NCI-H460 (cell line): Measurements from ENCODE around the gene GEN1. TPM values are rescaled to one million over a fixed set of nuclear protein-coding genes. Genes with fewer than 3 reads are reported as not detected.

Source experiments
- DNase-seq: peaks from one replicate; pipeline ENCODE4 v3.0.0-alpha.2; 2016; ENCODE audit warnings: low read depth; ENCODE audit errors: extremely low read depth
- polyA plus RNA-seq: library from polyadenylated mRNA; depleted of rRNA; stranded (reverse); fragments of >200 nt; gene quantifications from 2 replicates; pipeline ENCODE4 v1.2.3, GENCODE V29; 2014; cell fraction: nucleus; rRNA removed
- total RNA-seq: library from RNA; depleted of rRNA; stranded (reverse); fragments of >200 nt; shearing (Covaris generic); gene quantifications from 2 replicates; pipeline ENCODE4 v1.2.3, GENCODE V29; 2014; rRNA removed

The GEN1 gene, protein sequence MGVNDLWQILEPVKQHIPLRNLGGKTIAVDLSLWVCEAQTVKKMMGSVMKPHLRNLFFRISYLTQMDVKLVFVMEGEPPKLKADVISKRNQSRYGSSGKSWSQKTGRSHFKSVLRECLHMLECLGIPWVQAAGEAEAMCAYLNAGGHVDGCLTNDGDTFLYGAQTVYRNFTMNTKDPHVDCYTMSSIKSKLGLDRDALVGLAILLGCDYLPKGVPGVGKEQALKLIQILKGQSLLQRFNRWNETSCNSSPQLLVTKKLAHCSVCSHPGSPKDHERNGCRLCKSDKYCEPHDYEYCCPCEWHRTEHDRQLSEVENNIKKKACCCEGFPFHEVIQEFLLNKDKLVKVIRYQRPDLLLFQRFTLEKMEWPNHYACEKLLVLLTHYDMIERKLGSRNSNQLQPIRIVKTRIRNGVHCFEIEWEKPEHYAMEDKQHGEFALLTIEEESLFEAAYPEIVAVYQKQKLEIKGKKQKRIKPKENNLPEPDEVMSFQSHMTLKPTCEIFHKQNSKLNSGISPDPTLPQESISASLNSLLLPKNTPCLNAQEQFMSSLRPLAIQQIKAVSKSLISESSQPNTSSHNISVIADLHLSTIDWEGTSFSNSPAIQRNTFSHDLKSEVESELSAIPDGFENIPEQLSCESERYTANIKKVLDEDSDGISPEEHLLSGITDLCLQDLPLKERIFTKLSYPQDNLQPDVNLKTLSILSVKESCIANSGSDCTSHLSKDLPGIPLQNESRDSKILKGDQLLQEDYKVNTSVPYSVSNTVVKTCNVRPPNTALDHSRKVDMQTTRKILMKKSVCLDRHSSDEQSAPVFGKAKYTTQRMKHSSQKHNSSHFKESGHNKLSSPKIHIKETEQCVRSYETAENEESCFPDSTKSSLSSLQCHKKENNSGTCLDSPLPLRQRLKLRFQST
- 17.5 and 20.1 TPM in 2 replicates for total RNA-seq
- polyA plus RNA-seq: 45.3 and 47.5 TPM in 2 replicates

GRCh38 chr2:17753803-17754663, at the start of gene GEN1, which contains the start of gene SMC6:
Gene GEN1 (plus strand): TSS chr2:17754138. CDS start chr2:17759944, 5,806 bp downstream.
Gene SMC6 (minus strand): TSS chr2:17753810. CDS start chr2:17745946, 7,864 bp downstream.
- DNase-seq: peak; percentile 88

DNA sequence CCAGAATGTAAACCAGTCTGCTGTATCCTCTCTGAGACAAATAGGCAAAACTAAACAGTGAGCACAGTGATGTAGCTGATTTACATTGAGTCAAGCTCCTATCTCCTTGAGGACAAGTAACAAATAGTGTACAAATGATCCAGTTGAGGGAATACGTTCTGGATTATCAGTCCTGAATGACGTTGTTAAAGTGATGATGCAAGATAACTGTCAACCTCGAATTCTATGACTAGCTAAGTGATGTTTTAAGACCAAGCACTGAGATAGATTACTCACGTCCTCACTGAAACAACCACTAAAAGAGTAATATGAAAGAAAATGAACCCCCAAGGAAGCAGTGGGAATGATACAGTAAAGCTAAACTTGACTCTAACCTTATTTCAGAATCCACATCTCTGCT, 47.1 kb upstream of the GEN1 start:
- no peak for DNase-seq

DNA sequence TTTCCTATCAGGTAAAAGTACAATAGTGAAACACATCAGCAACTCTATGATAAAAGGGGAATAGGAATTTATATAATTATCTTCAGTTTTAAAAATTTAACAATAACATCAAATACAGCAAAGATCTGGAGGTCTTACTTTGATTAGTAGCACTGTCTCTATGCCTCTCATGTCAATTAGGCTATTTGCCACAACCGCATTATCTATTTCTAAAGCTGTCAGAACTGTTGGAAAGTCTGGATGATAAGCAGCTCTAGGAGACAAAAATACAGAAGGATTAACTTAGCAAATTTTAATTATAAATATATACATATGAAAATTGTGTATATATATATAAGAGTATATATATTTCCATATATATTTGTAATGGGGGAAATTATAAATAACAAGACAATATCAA, 45.4 kb upstream of the GEN1 start:
- no peak for DNase-seq

DNA sequence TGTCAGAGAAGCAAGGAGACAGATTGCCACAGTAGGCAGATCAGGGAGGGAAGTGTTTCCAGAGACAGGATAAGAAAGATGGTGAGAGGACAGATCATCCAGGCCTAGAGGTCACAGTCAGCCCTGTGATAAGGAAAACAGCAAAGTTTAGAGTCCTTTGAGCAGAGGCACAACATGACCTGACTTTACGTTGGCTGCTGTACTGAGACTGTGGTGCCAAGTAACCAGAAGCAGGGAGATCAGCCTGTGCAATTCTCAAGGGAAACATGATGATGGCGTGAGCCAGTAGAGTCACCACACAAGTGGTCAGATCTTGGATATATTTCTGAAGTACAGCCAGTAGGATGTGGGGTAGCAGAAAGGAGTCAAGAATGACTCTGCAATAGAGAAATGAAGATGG, 44.0 kb upstream of the GEN1 start:
- no peak for DNase-seq

DNA sequence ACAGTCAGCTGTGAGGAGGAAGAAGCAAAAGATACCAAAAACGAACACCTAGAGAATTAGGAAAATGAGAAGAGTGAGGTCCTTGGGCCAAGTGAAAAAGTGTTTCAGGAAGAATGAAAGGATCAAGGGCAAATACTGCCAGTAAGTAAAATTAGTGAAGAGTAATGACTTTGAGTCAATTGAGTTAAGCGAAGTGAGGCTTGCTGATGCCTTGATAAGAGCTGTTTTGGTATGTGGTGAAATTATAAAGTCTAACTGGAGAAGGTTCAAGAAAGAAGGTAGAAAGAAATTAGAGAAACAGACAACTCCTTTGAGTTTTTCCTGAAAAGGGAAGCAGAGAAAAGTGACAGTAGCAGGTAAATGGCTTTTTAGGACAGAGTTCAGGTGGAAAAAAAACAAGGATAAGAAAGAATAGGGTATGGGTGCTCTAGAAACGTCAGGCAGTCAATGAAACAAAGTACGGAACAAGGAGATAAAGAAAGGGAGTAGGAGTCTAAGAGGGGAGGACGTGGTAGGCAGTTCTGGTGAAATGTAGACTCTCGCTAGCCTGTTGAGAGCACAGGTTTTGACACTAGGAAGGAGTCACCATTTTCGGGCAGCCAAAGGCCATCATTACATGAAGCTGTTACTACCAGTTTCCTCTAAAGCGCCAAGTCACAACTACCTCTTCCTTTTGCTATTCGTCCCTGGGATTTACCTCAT, 43.2 kb upstream of the GEN1 start:
- DNase-seq: no peak

DNA sequence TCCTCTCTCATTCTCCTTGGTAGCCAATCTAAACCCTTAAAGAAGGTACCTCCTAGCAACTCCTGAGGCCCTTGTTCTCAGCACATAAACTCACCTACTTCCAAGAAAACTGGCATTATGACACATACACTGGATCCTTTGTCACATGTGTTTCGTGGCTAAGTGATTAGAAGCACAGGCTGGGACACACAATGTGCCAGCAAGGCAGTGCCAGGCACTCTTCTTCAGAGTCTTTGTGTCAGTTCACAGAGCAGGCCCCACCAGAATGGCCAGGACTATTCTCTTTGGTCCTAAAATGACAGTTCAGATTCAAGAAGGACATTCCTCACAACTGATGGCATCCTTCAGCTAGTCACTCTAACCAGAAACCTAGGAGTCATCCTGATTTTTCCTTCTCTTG, 40.6 kb upstream of the GEN1 start:
- DNase-seq: no peak

DNA sequence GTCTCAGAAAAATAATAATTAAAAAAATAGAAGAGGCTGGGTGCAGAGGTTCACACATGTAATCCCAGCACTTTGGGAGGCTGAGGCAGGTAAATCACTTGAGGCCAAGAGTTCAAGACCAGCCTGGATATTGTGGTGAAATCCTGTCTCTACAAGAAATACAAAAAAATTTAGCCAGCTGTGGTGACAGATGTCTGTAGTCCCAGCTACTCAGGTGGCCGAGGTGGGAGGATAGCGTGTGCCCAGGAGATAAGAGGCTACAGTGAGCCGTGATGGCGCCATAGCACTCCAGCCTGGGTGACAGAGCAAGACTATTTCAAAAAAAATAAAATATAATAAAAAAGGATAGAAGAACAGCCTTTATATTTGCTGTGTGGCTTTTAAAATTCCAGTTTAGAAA, 36.3 kb upstream of the GEN1 start:
- DNase-seq: no peak

- no peak for DNase-seq
Measured at GRCh38 chr2:17718689-17719088, 35.2 kb upstream of the GEN1 start.

- peak; percentile 5 for DNase-seq
Measured at GRCh38 chr2:17719562-17720371, 34.2 kb upstream of the GEN1 start.

DNA sequence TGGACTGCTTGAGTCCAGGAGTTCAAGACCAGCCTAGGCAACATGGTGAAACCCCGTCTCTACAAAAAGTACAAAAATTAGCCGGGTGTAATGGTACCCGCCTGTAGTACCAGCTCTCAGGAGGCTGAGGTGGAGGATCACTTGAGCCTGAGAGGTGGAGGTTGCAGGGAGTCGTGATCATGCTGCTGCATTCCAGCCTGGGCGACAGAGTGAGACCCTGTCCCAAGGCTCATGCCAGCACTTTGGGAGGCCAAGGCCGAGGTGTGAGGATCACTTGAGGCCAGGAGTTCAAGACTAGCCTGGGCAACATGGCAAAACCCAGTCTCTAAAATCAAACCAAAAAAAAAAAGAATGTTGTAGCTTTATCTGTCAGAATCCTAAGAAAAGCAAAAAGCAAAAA, 25.7 kb upstream of the GEN1 start:
- no peak for DNase-seq

DNA sequence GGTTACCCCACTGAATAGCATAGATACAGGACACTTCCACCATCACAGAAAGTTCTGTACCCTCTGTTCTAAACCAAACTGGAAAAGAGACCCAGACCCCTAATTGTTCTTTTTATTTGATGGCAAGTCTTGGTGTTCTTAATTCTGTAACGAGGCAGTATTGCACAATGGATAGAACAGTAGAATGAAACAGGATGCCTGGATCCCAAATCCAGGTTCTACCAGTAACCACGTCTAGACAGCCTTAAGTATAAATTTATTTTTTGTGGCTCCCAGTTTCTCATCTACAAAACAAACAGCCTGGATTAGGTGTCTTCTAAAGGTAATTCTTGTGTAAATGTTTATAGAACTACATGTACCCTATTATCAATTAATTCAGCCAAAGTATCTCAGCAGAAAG, 24.1 kb upstream of the GEN1 start:
- no peak for DNase-seq

- no peak for DNase-seq
Measured at GRCh38 chr2:17733599-17733998, 20.3 kb upstream of the GEN1 start.

- no peak for DNase-seq
Measured at GRCh38 chr2:17735864-17736263, 18.1 kb upstream of the GEN1 start.

DNA sequence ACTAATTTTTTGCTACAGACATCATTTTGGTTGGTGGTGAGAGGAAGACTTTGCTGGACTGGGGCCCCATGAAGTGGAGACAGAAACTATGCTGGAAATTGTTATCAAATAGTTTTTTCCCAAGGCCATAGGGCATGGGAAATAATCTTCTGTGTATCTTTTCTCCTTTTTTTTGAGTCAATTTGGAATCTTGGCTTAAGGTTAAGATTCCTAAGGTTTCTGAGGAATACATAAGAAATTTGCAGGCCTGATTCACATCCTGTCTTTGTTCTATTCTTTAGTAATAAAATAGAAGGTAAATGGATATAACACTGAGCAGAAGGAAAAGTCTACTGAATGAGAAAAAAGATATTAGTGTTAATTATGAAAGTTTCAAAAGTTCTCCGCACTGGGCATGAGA, 16.9 kb upstream of the GEN1 start:
- no peak for DNase-seq

DNA sequence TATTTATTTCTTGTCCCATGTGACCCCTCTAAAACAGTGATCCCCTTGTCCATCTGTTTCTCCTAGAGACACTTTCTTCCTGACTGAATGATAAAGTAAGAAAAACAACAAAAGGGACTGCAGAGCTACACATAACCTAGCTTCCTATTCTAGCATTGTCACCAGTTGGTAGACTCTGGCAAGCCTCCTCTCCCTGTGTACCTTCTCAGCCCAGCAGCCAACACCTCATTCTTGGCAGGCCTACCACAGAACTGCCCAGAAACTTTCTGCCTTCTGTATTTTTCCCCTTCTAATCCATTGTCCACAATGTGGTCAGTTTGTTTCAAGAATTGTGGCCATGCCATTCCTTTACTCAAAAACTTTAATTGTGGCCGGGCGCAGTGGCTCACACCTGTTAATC, 13.7 kb upstream of the GEN1 start:
- no peak for DNase-seq

- no peak for DNase-seq
Measured at GRCh38 chr2:17747684-17748452, 6.1 kb upstream of the GEN1 start.

DNA sequence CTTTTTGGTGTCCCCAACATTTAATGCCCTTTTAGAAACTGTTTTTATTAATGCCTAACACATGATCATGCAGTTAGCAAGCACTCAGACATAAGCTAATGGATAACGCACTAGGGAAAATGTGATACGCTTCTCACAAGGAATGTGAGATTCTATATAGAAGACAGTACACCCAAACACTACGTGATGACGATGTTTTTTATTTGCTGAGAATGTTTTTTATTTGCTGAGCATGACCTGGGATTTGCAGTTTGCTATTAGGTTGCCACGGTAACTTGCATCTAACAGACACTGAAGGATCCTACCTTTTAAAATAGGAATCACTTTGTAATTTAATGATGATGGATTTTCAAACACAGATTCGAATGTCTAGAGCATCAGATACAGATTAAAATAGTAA, 5.2 kb upstream of the GEN1 start:
- DNase-seq: no peak

DNA sequence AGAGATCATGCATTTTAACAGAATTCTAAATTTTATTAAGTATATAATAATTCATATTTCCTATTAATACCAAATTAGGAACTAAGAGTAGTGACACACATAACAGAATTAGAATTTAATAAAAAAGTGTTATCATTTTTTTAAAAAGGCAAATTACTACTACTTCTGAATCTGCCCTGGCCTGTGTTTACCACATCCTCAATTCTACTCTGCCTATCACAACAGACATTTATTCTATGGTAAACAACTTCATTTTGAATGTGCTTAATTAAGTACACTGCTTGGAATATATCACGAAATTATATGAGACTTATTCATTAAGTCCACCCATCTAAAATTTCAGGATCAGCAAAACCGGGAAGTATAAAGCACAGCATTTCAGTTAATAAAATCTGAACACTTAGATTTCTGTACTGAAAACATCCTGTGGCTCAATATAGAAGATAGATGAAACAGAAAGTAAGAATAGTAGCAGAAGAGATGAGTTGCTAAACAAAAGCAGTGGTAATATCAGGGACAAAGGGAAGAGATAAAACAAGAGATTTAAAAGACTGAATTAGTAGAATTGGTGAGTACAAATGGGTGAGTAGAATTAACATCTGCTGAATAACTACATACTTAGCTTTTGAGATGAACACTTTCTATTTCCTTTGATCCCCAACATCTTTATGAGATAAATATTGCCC, 4.0 kb upstream of the GEN1 start:
- DNase-seq: no peak
